KBM-7 (cell line): ENCODE data around the gene KCNK10.

Experiments
- DNase-seq: peaks from one replicate; pipeline ENCODE4 v3.0.0-alpha.2; 2015
- in situ Hi-C: fragments of 300-500 bp; cut with MboI; formaldehyde crosslinking; loops from 2 replicates; pipeline ENCODE4 v1.14.3; 2020; ENCODE audit warnings: low sequenced_read_pairs, low pct_unique_long_range_greater_than_20kb, mixed read lengths

The KCNK10 gene

GRCh38 chr14:88323086-88323522, at the start of gene KCNK10:
TSS of gene KCNK10 (minus strand) at chr14:88323269. CDS start at chr14:88322798, 471 bp downstream.
- DNase-seq: peak; percentile 15

GRCh38 chr14:88369496-88369895, 46.4 kb upstream of the KCNK10 start:
- DNase-seq: no peak
- in situ Hi-C loops: no loop called here

More at GRCh38 chr14:88323086-88323522, at the start of gene KCNK10:
- in situ Hi-C loops: no loop called here

- no peak for DNase-seq
- in situ Hi-C loops: no loop called here
Observed at GRCh38 chr14:88364710-88365413, 41.8 kb upstream of the KCNK10 start.

- in situ Hi-C loops: no loop called here
- no peak for DNase-seq
Observed at GRCh38 chr14:88363644-88364043, 40.6 kb upstream of the KCNK10 start.

GRCh38 chr14:88359500-88359899, 36.4 kb upstream of the KCNK10 start:
- in situ Hi-C loops: no loop called here
- no peak for DNase-seq

GRCh38 chr14:88354358-88354757, 31.3 kb upstream of the KCNK10 start:
- no peak for DNase-seq
- in situ Hi-C loops: no loop called here

GRCh38 chr14:88352698-88353097, 29.6 kb upstream of the KCNK10 start:
- no peak for DNase-seq
- in situ Hi-C loops: no loop called here

GRCh38 chr14:88351966-88352691, 29.1 kb upstream of the KCNK10 start:
- in situ Hi-C loops: no loop called here
- DNase-seq: no peak

- in situ Hi-C loops: no loop called here
- DNase-seq: no peak
Observed at GRCh38 chr14:88348546-88348945, 25.5 kb upstream of the KCNK10 start.

GRCh38 chr14:88346048-88346639, 23.1 kb upstream of the KCNK10 start:
- DNase-seq: no peak
- in situ Hi-C loops: no loop called here

GRCh38 chr14:88342980-88343379, 19.9 kb upstream of the KCNK10 start:
- in situ Hi-C loops: no loop called here
- DNase-seq: no peak

GRCh38 chr14:88340357-88340756, 17.3 kb upstream of the KCNK10 start:
- in situ Hi-C loops: no loop called here
- no peak for DNase-seq

GRCh38 chr14:88333036-88333435, 10.0 kb upstream of the KCNK10 start:
- DNase-seq: no peak

GRCh38 chr14:88327497-88327896, 4.4 kb upstream of the KCNK10 start:
- DNase-seq: no peak
- in situ Hi-C loops: no loop called here

More at GRCh38 chr14:88333036-88333435, 10.0 kb upstream of the KCNK10 start:
- in situ Hi-C loops: no loop called here

GRCh38 chr14:88326352-88327103, 3.5 kb upstream of the KCNK10 start:
- in situ Hi-C loops: no loop called here
- DNase-seq: no peak

GRCh38 chr14:88325883-88326282, 2.8 kb upstream of the KCNK10 start:
- DNase-seq: no peak
- in situ Hi-C loops: no loop called here

- in situ Hi-C loops: no loop called here
- DNase-seq: no peak
Observed at GRCh38 chr14:88324930-88325329, 1.9 kb upstream of the KCNK10 start.

GRCh38 chr14:88324491-88324890, 1.4 kb upstream of the KCNK10 start:
- in situ Hi-C loops: no loop called here
- DNase-seq: no peak

- in situ Hi-C loops: no loop called here
- DNase-seq: peak; percentile 60
Observed at GRCh38 chr14:88323523-88324199, 592 bp upstream of the KCNK10 start.
